H1 (cell line): Measurements from ENCODE around the gene LOXHD1. TPM values are rescaled to one million over a fixed set of nuclear protein-coding genes. Genes with fewer than 3 reads are reported as not detected.

Experiments used
- CTCF ChIA-PET: fragments of 300-600 bp; sonication (Branson Sonifier 250); formaldehyde crosslinking; loops from one replicate; lab custom pipeline; 2021; ENCODE audit not compliant: partially characterized antibody; lab: Charles Lee
- POLR2A ChIA-PET: fragments of 300-600 bp; sonication (Branson Sonifier 250); formaldehyde crosslinking; loops from one replicate; lab custom pipeline; 2021; ENCODE audit warnings: inconsistent platforms; ENCODE audit not compliant: partially characterized antibody; lab: Charles Lee
- DNase-seq, 2 experiments: peaks; one replicate each; pipeline versions ENCODE4 v3.0.0 to v3.0.0-alpha.2; 2010 to 2022; ENCODE audit warnings: low spot score in 2 of 2, low read depth in 1 of 2, mixed read lengths in 1 of 2
- FAIRE-seq: peaks from 2 replicates; lab custom pipeline; 2011; peaks lifted over from hg19 to GRCh38; lab: Jason Lieb, UNC
- H2AFZ ChIP-seq: 2 replicates; pipeline ENCODE4 v1.8.1; 2012; ENCODE audit warnings: low read length, inconsistent platforms
- H2AK5ac ChIP-seq: 2 replicates; pipeline ENCODE4 v1.6.1; 2013; ENCODE audit warnings: low read depth, low read length
- H2BK120ac ChIP-seq: replicated peaks from 2 replicates; pipeline ENCODE3; 2013; ENCODE audit warnings: low read depth, low read length, inconsistent platforms
- H2BK12ac ChIP-seq: 2 replicates; pipeline ENCODE4 v1.6.1; 2013; ENCODE audit warnings: low read depth, low read length
- H2BK15ac ChIP-seq: 2 replicates; pipeline ENCODE4 v1.6.1; 2013; ENCODE audit warnings: low read length
- H2BK20ac ChIP-seq: 2 replicates; pipeline ENCODE4 v1.6.1; 2013; ENCODE audit warnings: low read length
- H2BK5ac ChIP-seq: 2 replicates; pipeline ENCODE4 v1.6.1; 2013; ENCODE audit warnings: low read depth, low read length
- H3K14ac ChIP-seq: 2 replicates; pipeline ENCODE4 v1.6.1; 2013; ENCODE audit warnings: inconsistent platforms; ENCODE audit not compliant: insufficient read length
- H3K18ac ChIP-seq: 2 replicates; pipeline ENCODE4 v1.6.1; 2013; ENCODE audit warnings: low read length; ENCODE audit errors: extremely low read depth
- H3K23ac ChIP-seq: 2 replicates; pipeline ENCODE4 v1.6.1; 2013; ENCODE audit warnings: inconsistent platforms; ENCODE audit not compliant: insufficient read length
- H3K23me2 ChIP-seq: 2 replicates; pipeline ENCODE4 v1.6.1; 2013; ENCODE audit warnings: low read depth, low read length
- H3K27ac ChIP-seq: 2 replicates; pipeline ENCODE4 v1.6.1; 2011; ENCODE audit warnings: low read depth, low read length, inconsistent platforms
- H3K27me3 ChIP-seq, 4 experiments: replicated peaks in 1 of 4; 1 replicate in 1 of 4; 2 replicates in 3 of 4; pipeline versions ENCODE4 v1.6.1 to v1.8.1; 2011 to 2013; ENCODE audit warnings: low read length in 3 of 4, mild to moderate bottlenecking in 3 of 4, inconsistent platforms in 2 of 4, mixed read lengths in 2 of 4, moderate library complexity in 1 of 4; ENCODE audit not compliant: control insufficient read depth in 3 of 4, insufficient read depth in 3 of 4; ENCODE audit errors: extremely low read depth in 1 of 4
- H3K36me3 ChIP-seq, 4 experiments: 2 replicates each; pipeline versions ENCODE4 v1.6.1 to v1.8.1; 2011 to 2013; ENCODE audit warnings: mild to moderate bottlenecking in 4 of 4, low read length in 3 of 4, moderate library complexity in 2 of 4, control low read depth in 1 of 4, inconsistent platforms in 1 of 4; ENCODE audit not compliant: insufficient read depth in 4 of 4, control insufficient read depth in 2 of 4
- H3K4ac ChIP-seq: replicated peaks from 2 replicates; pipeline ENCODE3; 2013; ENCODE audit warnings: low read length, low read depth, mixed read lengths, inconsistent platforms; ENCODE audit not compliant: insufficient read length
- H3K4me1 ChIP-seq, 4 experiments: replicated peaks in 1 of 4; 1 replicate in 1 of 4; 2 replicates in 3 of 4; pipeline versions ENCODE4 v1.6.1 to v1.8.1; 2011 to 2013; ENCODE audit warnings: low read length in 3 of 4, inconsistent platforms in 2 of 4, mixed read lengths in 1 of 4; ENCODE audit not compliant: insufficient read depth in 4 of 4, control insufficient read depth in 3 of 4
- H3K4me2 ChIP-seq, 2 experiments: 2 replicates each; pipeline versions ENCODE4 v1.6.1 to v1.8.1; 2011 to 2013; ENCODE audit warnings: low read depth in 2 of 2, low read length in 2 of 2, control low read depth in 1 of 2, inconsistent platforms in 1 of 2, mild to moderate bottlenecking in 1 of 2; ENCODE audit not compliant: insufficient read depth in 1 of 2
- H3K4me3 ChIP-seq, 4 experiments: fragments of 200-600, 300-600 bp in 1 of 4; sonication (generic), shearing (Covaris generic), sonication (Bioruptor Twin) in 1 of 4; 2 replicates each; pipeline versions ENCODE4 v1.5.1 to v1.8.1; 2011 to 2016; ENCODE audit warnings: low read length in 4 of 4, low read depth in 3 of 4, control low read depth in 2 of 4, inconsistent platforms in 2 of 4, mild to moderate bottlenecking in 2 of 4, mixed read lengths in 1 of 4, moderate library complexity in 1 of 4; ENCODE audit not compliant: insufficient read depth in 2 of 4; ENCODE audit errors: extremely low read depth in 1 of 4
- H3K56ac ChIP-seq: replicated peaks from 2 replicates; pipeline ENCODE3; 2013; ENCODE audit warnings: low read depth, mild to moderate bottlenecking, mixed read lengths, low read length, inconsistent platforms; ENCODE audit not compliant: insufficient read length
- H3K79me1 ChIP-seq: 2 replicates; pipeline ENCODE4 v1.6.1; 2013; ENCODE audit warnings: low read depth, low read length, control low read depth
- H3K79me2 ChIP-seq, 2 experiments: 2 replicates each; pipeline versions ENCODE4 v1.6.1 to v1.8.1; 2012 to 2013; ENCODE audit warnings: low read length in 2 of 2, mild to moderate bottlenecking in 2 of 2, inconsistent platforms in 1 of 2; ENCODE audit not compliant: insufficient read depth in 2 of 2, control insufficient read depth in 1 of 2
- H3K9ac ChIP-seq, 4 experiments: replicated peaks in 1 of 4; 1 replicate in 1 of 4; 2 replicates in 3 of 4; pipeline versions ENCODE4 v1.6.1 to v1.8.1; 2011 to 2013; ENCODE audit warnings: low read depth in 3 of 4, low read length in 3 of 4, control low read depth in 2 of 4, mild to moderate bottlenecking in 2 of 4, moderate library complexity in 2 of 4, inconsistent platforms in 1 of 4; ENCODE audit errors: extremely low read depth in 1 of 4
- H3K9me3 ChIP-seq, 2 experiments: 2 replicates each; pipeline versions ENCODE4 v1.6.1 to v1.8.1; 2012 to 2013; ENCODE audit warnings: mild to moderate bottlenecking in 2 of 2, moderate library complexity in 2 of 2, control low read depth in 1 of 2, inconsistent platforms in 1 of 2, low read depth in 1 of 2, low read length in 1 of 2, mixed read lengths in 1 of 2; ENCODE audit not compliant: insufficient read depth in 2 of 2
- H4K20me1 ChIP-seq, 2 experiments: replicated peaks in 1 of 2; 2 replicates each; pipeline versions ENCODE3 to v1.8.1; 2011 to 2013; ENCODE audit warnings: inconsistent platforms in 2 of 2, low read length in 2 of 2, mild to moderate bottlenecking in 1 of 2; ENCODE audit not compliant: insufficient read depth in 2 of 2, control insufficient read depth in 1 of 2
- H4K5ac ChIP-seq: 2 replicates; pipeline ENCODE4 v1.6.1; 2013; ENCODE audit warnings: low read length, low read depth, mixed read lengths, inconsistent platforms; ENCODE audit not compliant: insufficient read length
- H4K8ac ChIP-seq: 2 replicates; pipeline ENCODE4 v1.8.0; 2013; ENCODE audit warnings: mild to moderate bottlenecking, moderate library complexity, low read length, inconsistent platforms; ENCODE audit not compliant: insufficient read depth; ENCODE audit errors: extremely low read depth
- H4K91ac ChIP-seq: replicated peaks from 2 replicates; pipeline ENCODE3; 2013; ENCODE audit warnings: low read length, mixed read lengths, inconsistent platforms; ENCODE audit not compliant: insufficient read length
- CTBP2 ChIP-seq: IDR thresholded peaks from 2 replicates; pipeline ENCODE4 v1.7.0; 2011; ENCODE audit warnings: borderline replicate concordance, mild to moderate bottlenecking, moderate library complexity, mixed read lengths, low read length; ENCODE audit not compliant: insufficient read depth, insufficient read length
- PHF8 ChIP-seq: fragments of 200-600 bp; sonication (generic); conservative IDR thresholded peaks from 2 replicates; pipeline ENCODE4 v1.7.1; 2012; ENCODE audit warnings: low read depth, mild to moderate bottlenecking, inconsistent platforms, low read length, moderate library complexity
- RAD21 ChIP-seq, 2 experiments: IDR thresholded peaks in 1 of 2; conservative IDR thresholded peaks in 1 of 2; 2 replicates each; pipeline ENCODE4 v1.6.1; 2011; ENCODE audit warnings: low read depth in 2 of 2, low read length in 2 of 2, improper control_type of control experiment in 1 of 2, inconsistent platforms in 1 of 2, mild to moderate bottlenecking in 1 of 2, moderate library complexity in 1 of 2
- RXRA ChIP-seq: IDR thresholded peaks from 2 replicates; pipeline ENCODE4 v1.6.1; 2011; ENCODE audit warnings: low read depth, mild to moderate bottlenecking, low read length, moderate library complexity; ENCODE audit not compliant: insufficient read depth
- SP1 ChIP-seq: IDR thresholded peaks from 2 replicates; pipeline ENCODE4 v1.6.1; 2011; ENCODE audit warnings: low read depth, low read length
- TEAD4 ChIP-seq: IDR thresholded peaks from 2 replicates; pipeline ENCODE4 v1.6.1; 2012; ENCODE audit warnings: low read depth, low read length, inconsistent platforms, mixed read lengths
- YY1 ChIP-seq: IDR thresholded peaks from 2 replicates; pipeline ENCODE4 v1.6.1; 2011; ENCODE audit warnings: low read depth, mild to moderate bottlenecking, low read length
- WGBS, 2 experiments: shearing (Covaris generic) in 1 of 2; methylation state at CpG; one replicate each; pipeline versions ENCODE4 v1.1.6 to v1.1.7; 2013 to 2015; ENCODE audit warnings: low lambda C conversion rate in 2 of 2, mixed read lengths in 2 of 2, inconsistent platforms in 1 of 2, low coverage in 1 of 2, missing lambda C conversion rate in 1 of 2; ENCODE audit not compliant: insufficient replicate concordance in 2 of 2, insufficient coverage in 1 of 2, insufficient read length in 1 of 2; ENCODE audit errors: extremely low coverage in 1 of 2, missing lambda C conversion rate in 1 of 2; 5-methylcytosine and 5-hydroxymethylcytosine counted together
- polyA plus RNA-seq, 7 experiments: library from polyadenylated mRNA; depleted of rRNA in 3 of 7; stranded (reverse) in 5 of 7; unstranded in 2 of 7; fragments of >200 nt in 5 of 7; fragments of 200-250 nt in 2 of 7; gene quantifications; 1 replicate in 5 of 7; 2 replicates in 1 of 7; 4 replicates in 1 of 7; pipeline versions ENCODE4 v1.2.1 to v1.2.3, GENCODE V29; 2011 to 2013; ENCODE audit warnings: missing spikeins in 2 of 7, mixed read lengths in 2 of 7
- total RNA-seq: library from RNA; stranded (reverse); fragmentation: NEBNext Ultra II Directional; extraction: Animal tissue kit (Norgen Biotek cat#: 25700); gene quantifications from 2 replicates; pipeline ENCODE4 v1.2.1, GENCODE V29; 2021
- TF ChIP-seq, protein P1 (sequence below), 3 experiments: IDR thresholded peaks; 1 replicate in 2 of 3; 2 replicates in 1 of 3; pipeline versions ENCODE4 v1.5.1 to v1.6.1; 2011; ENCODE audit warnings: low read length in 3 of 3, mild to moderate bottlenecking in 3 of 3, inconsistent platforms in 2 of 3, low read depth in 1 of 3, moderate library complexity in 1 of 3; ENCODE audit not compliant: insufficient read depth in 1 of 3; ENCODE audit errors: control extremely low read depth in 1 of 3

LOXHD1 gene
- total and polyA plus RNA-seq, 2 of the 8 experiments (the other 6 are each of a cell fraction or from before 2014, with no cell fraction given), result 0.02 TPM; not detected in 1

DNA sequence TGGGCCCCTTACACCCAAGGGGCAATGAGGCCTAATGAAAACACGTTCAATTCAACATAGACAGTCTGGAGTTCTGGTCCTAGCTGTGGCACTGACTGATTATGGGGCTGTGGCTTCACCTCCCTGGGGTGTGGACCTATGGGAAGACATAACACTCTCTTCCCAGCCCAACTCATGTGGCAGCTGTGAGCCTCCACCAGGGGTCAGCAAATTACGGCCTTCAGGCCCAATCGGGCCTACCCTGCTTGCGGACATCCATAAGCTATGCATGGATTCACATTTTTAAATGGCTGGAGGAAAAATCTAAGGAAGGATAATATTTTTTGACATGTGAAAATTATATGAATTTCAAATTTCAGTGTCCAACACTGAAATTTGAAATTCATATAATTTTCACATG is 101.3 kb downstream of the LOXHD1 start:
- POLR2A ChIA-PET, result no interaction called here
- no peak overlapping the region for H4K8ac ChIP-seq

More for the DNA sequence above, 101.3 kb downstream of the LOXHD1 start:
- FAIRE-seq (peak; percentile 86), DNase-seq (peak; percentile 21 to 76)
- Histone ChIP-seq H3K36me3 (no peaks in the 10 kb centered on the region), H3K4ac (no peak overlapping the region), H2AK5ac (no peak overlapping the region), H2BK5ac (no peak overlapping the region), H3K14ac (no peak overlapping the region), H3K4me3 (no peak overlapping the region), H3K4me1 (peaks cover 0 to 3% (median 0%) of the 10 kb centered on the region in 4 experiments; a peak in 1 of 7 replicates), H2BK120ac (no peak overlapping the region), H4K20me1 (no peaks in the 10 kb centered on the region), H2BK20ac (no peak overlapping the region), H2BK12ac (no peak overlapping the region), H3K9me3 (peaks cover 0 to under 1% of the 10 kb centered on the region in 2 experiments; a peak in 1 of 4 replicates), H2BK15ac (no peak overlapping the region), H4K5ac (no peak overlapping the region), H2AFZ (no peak overlapping the region), H3K9ac (no peak overlapping the region), H4K91ac (no peak overlapping the region), H3K27ac (no peak overlapping the region), H3K23me2 (no peaks in the 10 kb centered on the region), H3K27me3 (no peaks in the 10 kb centered on the region), H3K56ac (no peak overlapping the region), H3K18ac (no peak overlapping the region), H3K79me1 (no peaks in the 10 kb centered on the region), H3K79me2 (no peaks in the 10 kb centered on the region), H3K4me2 (no peak overlapping the region), H3K23ac (no peak overlapping the region)
- TF ChIP-seq, protein P1, sequence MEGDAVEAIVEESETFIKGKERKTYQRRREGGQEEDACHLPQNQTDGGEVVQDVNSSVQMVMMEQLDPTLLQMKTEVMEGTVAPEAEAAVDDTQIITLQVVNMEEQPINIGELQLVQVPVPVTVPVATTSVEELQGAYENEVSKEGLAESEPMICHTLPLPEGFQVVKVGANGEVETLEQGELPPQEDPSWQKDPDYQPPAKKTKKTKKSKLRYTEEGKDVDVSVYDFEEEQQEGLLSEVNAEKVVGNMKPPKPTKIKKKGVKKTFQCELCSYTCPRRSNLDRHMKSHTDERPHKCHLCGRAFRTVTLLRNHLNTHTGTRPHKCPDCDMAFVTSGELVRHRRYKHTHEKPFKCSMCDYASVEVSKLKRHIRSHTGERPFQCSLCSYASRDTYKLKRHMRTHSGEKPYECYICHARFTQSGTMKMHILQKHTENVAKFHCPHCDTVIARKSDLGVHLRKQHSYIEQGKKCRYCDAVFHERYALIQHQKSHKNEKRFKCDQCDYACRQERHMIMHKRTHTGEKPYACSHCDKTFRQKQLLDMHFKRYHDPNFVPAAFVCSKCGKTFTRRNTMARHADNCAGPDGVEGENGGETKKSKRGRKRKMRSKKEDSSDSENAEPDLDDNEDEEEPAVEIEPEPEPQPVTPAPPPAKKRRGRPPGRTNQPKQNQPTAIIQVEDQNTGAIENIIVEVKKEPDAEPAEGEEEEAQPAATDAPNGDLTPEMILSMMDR (IDR thresholded peaks at IDR 0.05; ENCODE audit: control extremely low read depth in 1 of 3, insufficient read depth in 1 of 3, low read depth in 1 of 3, low read length in 3 of 3), result peak; percentile 85 to 88 (median 88)
- TF ChIP-seq TEAD4 (0 out of 2 replicates have a peak, but pooled peaks have one; percentile 16), SP1 (no peak), RXRA (no peak), CTBP2 (no peak), RAD21 (IDR thresholded peaks at IDR 0.05 in 1 of 2, conservative IDR thresholded peaks at IDR 0.05 in 1 of 2; ENCODE audit: low read depth in 2 of 2, low read length in 2 of 2) (peak; percentile 88 to 91), YY1 (0 out of 2 replicates have a peak, but pooled peaks have one; percentile 45), PHF8 (no peak)
- WGBS, 2 experiments, result 52% methylated on average over 4 of the region's 4 CpGs; no CpG with 5 or more reads in 1 of the 2 experiments
- CTCF ChIA-PET, result interaction anchor here (0.7 to 7.5 kb wide), 35 partner anchors 7 to 484 kb away, joined by 3 to 148 read pairs (median 4); partner anchors contain the start of gene LOXHD1
